Colon (tissue), 2 donors: ENCODE results near the gene WFDC5.
"Not testable (repeated sequence)": the region's sequence is repeated elsewhere in the genome, so short reads cannot be mapped to it uniquely, and the experiment has no call there.

Source experiments
- FAIRE-seq: peaks from 2 replicates; lab custom pipeline; 2012; peaks lifted over from hg19 to GRCh38; lab: Jason Lieb, UNC
- donor health status: control.
- donor health status: control.

Gene WFDC5, protein sequence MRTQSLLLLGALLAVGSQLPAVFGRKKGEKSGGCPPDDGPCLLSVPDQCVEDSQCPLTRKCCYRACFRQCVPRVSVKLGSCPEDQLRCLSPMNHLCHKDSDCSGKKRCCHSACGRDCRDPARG

DNA sequence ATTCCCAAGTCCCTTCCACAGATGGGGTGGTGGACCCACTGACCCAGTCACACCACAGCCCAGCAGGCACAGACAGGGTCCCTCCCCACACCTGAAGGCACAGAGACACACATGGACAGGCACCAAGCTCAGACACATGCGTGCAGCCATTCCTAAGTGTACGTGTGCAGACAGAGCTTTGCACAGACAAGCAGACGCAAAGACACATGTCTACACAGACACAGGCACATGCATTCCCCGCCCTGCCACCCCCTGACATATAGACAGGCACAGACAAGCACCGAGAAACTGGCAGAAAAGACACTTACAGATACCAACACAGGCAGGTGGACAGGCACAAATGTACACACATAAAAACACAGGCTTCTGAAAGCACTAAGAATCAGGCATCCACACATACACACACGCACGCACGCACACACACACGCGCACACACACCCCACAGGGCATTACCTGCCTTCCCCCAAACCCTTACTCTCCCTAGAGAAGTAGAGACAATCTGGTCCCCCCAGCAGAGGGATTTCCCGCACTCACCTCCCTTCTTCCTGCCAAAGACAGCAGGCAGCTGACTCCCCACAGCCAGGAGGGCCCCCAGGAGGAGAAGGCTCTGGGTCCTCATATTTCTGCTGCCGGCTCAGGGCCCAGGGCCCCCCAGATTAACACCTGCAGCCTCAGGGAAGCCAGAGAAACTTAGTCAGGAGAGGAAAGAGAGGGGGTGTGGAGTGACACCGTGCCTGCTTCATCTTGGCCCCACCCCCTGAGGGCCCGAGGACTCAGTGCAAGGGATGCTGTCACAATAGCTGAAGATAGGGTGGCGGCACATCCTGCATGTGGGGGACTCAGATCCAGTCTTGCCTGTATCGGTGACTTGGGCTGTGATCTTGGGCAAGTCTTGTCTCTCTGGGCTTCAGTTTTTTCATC, at the start of gene WFDC5:
WFDC5 (minus strand) TSS at position 710 of the 921 bp plus-strand sequence; CDS start at position 619, 91 bp downstream.
- no peak for FAIRE-seq

DNA sequence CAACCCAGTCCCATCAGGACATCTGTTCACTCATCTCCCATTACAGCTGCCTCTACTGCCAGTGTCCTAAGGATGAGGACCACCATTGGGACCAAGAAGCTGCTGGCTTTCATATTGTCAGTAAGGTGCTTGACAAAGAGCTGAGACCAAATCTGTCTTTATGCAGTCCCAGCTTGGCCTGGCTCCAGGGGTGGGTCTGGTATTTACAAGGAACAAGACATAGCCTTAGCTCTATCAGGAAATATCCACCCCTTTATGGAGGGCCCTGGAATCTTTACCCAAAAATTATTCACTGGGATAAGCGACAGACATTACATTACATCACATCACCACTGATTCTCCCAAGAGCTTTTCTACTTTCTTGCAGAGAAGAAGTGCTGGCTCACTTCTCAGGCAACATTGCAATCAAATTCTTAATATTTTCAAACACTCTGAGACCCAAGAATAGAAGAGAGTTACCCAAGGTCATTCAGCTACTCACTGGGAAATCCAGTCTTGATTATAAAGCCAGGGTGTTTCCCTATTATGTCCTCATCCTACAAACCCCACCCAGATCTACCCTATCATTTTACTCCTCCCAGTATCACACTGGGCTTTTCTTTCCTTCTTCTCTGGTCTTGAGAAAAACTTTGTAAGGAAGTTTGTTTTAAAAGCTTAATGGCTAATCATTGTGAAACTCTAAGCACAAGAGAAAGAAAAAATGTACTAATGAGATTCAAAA, 48.3 kb upstream of the WFDC5 start:
- no peak for FAIRE-seq

DNA sequence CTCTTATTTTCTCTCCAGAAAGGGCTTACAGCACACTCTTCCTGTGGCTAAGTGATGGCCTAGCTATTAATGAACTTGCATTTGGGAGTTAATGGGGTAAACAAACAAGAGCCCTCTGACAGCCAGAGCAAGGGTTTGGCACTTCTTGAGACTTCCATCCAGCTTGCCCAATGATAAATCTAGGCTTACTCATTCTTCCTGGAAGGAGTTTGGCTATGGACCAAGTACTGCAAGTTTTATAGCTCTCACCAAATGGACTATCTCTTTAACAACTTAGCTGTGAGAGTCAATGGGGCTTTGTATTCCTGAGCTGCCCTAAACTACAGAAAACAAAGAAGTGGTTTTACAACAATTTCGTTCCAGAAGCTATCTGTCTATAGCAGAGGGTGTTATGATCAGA, 43.0 kb upstream of the WFDC5 start:
- no peak for FAIRE-seq

- no peak for FAIRE-seq
These were observed 41.7 kb upstream of the WFDC5 start for GRCh38 chr20:45156713-45157112.

GRCh38 chr20:45154794-45155193, 39.8 kb upstream of the WFDC5 start:
- FAIRE-seq, result not testable (repeated sequence)

- FAIRE-seq, result no peak
These were observed 39.2 kb upstream of the WFDC5 start for GRCh38 chr20:45154183-45154582.

DNA sequence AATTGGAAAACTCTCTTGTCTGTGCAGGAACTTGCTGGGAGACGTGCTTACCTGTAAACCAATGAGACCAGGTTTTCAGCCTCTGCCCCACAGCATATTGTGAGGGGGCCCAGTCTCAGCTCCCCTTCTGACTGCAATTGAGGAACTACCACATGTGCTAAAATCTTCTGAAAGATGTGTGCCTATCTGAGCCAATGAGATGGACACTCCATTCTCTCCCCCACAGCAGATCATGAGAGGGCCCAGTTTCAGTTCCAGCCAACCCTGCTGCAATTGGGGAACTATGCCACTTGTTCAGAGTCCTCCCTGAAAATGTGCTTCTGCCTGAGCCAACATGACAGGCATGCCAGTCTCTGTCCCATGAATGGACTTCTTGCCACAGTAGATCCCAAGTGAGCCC, 38.8 kb upstream of the WFDC5 start:
- FAIRE-seq, result no peak

DNA sequence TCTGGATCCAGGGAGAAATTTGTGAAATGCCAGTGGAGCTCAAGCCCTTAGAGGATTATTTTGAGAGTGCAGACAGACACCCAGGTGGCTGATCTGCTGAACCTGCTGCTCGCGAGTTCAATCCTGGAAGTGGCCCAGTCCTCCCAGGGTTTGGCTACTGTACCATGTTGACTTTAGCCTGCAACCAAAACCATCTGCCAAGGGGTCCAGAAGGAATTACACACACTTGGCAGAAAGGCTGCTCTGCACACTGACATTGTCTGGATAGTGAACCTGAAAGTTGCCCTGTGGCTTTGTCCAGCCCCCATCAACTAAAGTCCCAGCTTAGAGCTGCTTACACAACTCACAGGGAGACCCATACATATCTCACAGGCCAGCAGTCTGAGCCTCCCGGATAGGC, 38.2 kb upstream of the WFDC5 start:
- no peak for FAIRE-seq

GRCh38 chr20:45152405-45152804, 37.4 kb upstream of the WFDC5 start:
- FAIRE-seq, result no peak

DNA sequence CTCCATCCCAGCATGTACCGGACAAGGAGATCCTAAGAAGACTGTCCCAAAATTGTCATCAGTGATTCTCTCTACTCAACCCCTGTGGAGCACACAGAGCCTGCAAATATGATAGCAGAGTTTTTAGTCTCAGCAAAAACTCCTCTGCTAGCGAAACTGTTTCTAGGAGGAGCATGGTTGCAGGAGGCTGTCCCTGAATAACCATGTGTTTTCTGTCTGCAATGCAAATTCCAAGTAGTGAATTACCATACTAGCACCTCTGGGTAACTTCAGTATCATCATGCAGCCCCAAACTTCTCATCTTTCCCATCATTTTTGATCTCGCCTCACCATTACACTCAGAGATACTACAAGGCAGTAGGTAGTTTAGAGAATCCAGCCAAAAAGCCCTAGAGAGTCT, 34.1 kb upstream of the WFDC5 start:
- no peak for FAIRE-seq

DNA sequence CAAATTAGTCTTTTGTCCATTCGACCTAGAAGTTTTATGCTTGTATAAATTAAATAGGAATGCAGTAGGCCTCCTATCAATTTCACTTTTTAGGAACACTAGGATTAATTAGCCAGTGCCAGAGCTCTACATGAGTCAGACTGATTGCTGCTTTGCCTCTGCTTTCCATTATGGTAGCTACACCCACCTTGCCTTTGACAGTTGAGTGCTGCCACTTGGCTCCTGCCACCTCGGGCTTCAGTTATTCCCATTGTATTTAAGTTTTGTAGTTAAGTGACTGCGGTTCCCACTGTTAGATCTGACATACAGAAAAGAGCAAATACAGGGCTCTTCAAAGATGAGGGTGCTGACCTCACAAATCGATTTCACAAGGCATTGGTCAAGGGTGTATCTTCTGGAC, 25.9 kb upstream of the WFDC5 start:
- FAIRE-seq, result no peak

DNA sequence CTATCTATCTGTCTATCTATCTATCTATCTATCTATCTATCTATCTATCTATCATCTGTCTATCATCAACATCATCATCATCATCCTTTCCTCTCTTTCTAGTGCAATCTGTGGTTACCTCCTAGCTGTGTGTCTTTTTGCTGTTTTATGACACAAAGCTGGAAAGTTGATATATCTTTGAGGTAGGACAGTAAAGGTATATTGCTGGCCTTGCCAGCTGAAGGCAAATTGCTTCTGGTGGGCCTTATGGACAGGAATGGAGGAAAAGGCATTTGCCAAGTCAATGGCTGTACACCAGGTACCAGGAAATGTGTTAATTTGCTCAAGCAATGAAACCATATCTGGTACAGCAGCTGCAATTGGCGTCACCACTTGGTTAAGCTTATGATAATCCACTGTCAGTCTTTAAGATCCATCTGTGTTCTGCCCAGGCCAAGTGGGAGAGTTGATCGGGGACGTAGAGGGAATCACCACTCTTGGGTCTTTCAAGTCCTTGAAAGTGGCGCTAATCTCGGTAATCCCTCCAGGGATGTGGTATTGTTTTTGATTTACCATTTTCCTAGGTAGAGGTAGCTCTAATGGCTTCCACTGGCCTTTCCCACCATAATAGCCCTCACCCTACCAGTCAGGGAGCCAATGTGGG, 24.9 kb upstream of the WFDC5 start:
- not testable (repeated sequence) for FAIRE-seq

DNA sequence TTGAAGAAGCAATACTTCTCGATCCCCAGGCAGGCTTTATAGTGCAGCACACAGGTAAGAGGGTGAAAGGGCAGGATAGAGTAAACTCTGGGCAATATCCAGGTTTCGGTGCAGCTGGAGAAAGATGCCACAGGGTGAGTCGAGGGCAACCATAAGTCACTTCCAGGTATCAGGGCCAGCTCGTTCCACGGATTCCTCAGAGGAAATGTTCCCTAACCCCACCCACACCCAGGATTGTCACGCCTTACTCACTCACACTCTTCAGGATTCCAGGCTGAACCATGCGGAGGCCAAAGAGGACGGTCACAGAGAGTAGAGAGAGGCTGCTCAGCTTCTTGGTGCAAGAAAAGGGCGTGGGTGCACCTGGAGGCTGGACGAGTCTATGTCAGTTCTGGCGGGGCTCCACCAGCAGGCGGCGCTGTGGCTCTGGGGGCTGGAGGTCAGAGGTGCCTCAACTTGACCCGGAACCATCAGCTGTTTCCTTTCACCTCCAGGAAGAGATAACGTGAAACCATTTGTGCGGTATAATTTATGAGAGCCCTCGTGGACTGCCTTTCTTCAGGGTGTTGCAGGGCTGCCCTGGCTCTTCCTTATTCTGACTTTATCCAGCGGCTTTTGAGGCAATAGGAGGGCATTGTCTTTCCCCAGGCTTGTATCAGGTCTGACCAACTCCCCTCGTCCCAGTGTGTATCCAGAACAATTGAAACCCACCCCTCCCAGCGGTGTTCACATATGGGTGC, 23.8 kb upstream of the WFDC5 start:
- FAIRE-seq, result no peak

DNA sequence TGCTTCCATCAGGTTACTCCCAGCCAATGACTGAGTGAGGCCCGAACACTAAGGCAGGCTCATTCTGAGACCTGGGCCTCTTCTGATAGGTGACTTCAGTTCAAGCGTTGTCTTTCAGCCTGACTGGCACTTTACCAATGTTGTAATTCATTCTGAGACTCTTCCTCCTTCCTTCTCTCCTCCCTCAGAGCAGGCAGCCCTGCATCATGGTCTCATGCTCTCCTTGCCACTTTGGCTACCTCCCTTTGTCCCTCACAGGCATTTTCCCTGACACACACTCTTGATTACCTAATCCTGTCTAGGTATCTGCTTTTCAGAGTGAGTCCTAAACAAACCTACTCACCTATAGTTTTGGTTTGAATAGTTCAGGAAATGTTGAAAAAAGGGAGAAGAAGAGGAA, 21.9 kb upstream of the WFDC5 start:
- FAIRE-seq, result no peak

GRCh38 chr20:45128099-45128498, 13.1 kb upstream of the WFDC5 start:
- FAIRE-seq, result no peak

GRCh38 chr20:45124365-45124764, 9.4 kb upstream of the WFDC5 start, which contains the start of gene WFDC12:
TSS of gene WFDC12 (minus strand) at chr20:45124465. CDS start at chr20:45124447, 18 bp downstream.
- no peak for FAIRE-seq

- no peak for FAIRE-seq
These were observed 6.4 kb upstream of the WFDC5 start for GRCh38 chr20:45121388-45121787.

- no peak for FAIRE-seq
These were observed 4.7 kb upstream of the WFDC5 start for GRCh38 chr20:45119556-45120266.

- FAIRE-seq, result no peak
These were observed 3.1 kb upstream of the WFDC5 start for GRCh38 chr20:45118028-45118427.

DNA sequence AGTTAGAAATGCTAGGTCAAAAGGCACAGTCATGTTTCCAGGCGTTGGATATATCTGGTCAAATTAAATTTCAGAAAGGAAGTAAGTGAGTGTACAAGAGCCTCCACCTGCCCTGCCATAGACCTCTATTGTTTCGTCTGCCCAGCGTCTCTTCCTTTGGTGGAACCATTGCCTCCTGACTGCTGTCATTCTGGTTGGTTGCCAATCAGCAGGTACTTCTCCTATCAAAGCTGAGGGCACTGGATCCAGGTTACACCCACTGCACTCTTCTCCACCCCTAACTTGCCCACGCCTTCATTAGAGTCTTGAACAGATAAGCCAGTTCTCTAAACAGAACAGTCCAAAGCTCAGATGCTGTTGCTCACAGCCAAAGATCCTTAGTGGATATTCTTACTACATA, 2.6 kb upstream of the WFDC5 start:
- FAIRE-seq, result no peak

- FAIRE-seq, result no peak
These were observed 855 bp upstream of the WFDC5 start for GRCh38 chr20:45115829-45116228.
